ENCODE data around the gene ZNF205.
A peak's percentile ranks its signal among the peaks of the same experiment; 100 is the strongest.

The ZNF205 gene

DNA sequence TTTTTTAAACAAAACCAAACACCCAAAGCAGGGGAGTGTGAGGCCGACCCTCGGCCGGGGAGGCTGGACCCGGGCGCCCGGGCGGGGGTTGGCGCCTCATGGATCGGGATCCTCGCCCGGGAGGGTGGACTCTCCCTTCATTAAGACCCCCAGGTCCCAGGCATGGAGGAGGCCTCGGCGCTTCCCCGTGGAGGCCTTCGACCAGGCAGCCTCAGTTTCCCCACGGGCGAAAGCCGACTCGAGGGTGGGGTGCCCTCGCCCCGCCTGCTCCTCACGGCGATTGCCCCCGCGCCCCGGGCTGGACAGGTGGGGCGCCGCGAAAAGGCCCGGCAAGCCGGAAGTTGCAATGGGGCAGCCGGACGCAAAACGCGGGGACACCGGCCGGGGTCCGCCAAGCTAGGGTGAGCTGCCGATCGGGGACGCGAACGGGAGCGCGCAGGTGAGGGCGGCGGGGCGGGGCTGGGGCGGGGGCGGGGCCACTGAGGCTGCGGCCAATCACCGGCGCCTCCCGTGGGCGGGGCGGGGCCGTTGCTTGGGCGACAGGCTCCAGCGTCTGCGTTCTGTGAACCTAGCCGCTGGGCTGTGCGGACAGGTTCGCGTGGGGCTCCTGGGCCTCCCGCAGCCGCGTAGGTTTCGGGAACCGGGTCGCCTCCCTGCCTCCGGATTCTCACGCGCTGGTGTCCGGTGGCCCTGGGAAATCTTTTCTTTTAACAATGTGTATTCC is 6.0 kb upstream of the ZNF205 start:
- DNase-seq, result peak; percentile 96

DNA sequence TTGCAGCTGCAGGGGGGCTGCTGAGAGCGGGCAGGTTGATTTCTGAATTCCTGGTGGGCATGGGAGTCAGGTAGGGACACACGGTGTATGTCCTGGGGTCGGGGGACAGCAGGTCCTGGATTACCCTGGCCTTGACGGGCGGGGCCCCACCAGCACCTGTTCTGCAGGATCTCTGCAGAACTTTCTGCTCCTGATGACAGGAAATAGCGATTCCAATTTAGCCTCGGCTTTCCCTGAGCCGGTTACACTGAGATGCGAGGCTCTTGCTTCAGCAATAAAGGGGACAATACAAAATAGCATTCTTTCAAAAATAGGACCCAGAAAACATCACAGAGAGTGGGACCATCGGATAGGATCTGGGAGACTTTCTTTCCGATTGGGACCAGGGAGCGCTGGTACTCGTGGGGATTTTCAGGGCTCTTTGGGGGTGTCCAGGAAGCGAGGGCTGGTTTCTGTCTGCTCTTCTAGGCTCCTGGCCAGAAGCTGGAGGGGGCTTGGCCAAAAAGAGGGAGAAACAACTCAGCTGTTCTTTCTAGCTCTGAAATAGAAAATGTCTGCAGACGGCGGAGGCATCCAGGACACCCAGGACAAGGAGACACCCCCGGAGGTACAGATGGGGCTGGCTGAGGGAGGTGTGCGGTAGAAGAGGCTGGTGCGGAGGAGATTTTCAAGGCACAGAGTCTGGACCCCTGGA is 642 bp downstream of the ZNF205 start:
- DNase-seq, result no peak

DNA sequence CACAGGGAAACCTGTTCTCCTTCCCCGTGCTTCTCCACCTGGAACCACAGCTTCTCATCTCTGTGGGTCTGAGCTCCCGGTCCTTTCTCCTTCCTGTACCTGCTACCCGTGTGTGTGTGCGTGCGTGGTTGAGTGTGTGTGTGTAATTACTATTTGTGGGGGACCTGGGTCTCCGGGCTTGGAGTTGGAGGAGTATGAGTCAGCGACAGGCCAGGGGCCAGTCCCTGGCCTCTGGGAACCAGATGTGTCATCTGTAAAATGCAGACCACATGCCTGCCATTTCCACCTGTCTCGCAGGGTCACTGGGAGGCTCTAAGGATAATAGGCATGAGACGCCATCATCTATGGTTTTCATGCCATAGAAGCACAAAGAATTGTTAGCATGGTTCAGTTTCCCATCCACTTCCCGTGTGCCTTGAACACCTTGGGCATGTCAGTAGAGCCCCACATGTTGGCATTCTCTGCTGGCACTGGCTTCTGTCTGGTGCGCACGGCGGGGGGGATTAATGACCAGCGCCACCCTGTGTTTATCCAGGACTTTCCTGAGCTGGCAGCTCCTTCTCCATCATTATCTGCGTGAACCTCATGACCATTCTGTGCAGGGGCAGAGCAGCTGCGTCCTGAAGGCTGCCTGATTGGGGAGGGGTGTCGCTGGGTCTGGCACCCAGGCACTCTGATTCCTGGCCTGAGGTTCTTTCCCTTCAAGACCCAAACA is 1.5 kb downstream of the ZNF205 start:
- DNase-seq, result no peak

DNA sequence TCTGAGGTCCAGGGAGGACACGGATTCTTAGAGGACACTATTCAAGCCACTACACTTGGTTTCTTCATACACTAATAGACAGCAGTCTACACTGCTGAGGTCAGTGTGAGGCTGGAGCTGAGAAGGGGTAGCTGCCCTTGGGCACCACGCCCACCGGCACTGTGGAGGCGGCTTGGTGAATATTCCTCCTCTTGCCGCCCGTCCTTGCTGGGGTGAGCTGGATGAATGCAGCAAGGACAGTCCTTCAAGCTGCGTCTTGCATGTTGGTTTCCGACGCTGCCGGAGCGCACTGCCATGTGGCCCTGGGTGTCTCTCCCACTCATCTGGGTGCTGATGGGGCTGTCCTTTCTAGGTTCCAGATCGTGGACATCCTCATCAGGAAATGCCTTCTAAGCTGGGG is 2.6 kb downstream of the ZNF205 start:
- no peak for DNase-seq

DNA sequence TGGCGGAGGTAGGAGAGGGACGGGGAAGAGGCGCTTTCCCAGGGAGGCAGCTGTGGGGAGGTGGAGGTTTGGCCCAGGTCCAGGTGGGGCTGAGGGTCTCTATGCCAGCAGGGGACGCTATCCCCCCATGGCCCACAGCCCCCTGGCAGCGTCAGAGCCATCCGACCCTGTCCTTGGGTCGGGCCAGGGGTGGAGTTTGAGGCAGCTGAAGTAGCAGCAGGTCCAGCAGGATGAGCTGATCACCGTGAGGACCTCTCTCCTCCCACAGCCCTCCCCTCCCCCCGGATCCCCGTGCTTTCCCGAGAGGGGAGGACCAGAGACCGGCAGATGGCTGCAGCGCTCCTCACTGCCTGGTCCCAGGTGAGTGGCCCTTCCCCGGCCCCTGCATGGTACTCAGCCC is 3.2 kb downstream of the ZNF205 start:
- DNase-seq, result no peak

DNA sequence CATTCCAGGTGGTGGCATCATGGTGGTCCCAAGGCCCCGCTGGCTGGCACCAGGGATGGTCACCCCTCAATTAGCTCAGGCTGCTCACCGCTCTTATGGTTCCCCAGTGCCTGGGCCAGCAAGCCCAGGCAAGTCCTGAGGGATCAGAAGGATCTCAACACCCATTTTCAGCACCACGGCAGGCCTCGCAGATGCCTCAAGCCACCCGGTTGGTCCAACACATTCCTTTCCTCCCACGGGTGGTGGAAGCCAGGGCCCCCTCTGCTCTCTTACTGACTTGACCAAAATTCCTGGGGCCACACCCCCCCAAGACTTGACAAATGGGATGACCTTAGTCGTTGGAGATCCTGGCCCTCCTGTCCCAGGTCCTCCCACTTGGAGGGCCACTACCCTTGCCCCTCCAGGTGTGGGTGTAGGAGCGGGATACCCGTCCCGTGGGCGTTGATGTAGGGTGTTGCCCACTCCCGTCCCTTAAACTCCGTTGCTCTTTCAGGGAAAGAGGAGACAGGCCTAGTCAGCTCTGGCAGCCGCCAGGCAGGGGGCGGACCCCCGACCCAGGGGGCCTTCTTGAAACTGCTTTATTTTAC is 5.9 kb downstream of the ZNF205 start:
- no peak for DNase-seq

DNA sequence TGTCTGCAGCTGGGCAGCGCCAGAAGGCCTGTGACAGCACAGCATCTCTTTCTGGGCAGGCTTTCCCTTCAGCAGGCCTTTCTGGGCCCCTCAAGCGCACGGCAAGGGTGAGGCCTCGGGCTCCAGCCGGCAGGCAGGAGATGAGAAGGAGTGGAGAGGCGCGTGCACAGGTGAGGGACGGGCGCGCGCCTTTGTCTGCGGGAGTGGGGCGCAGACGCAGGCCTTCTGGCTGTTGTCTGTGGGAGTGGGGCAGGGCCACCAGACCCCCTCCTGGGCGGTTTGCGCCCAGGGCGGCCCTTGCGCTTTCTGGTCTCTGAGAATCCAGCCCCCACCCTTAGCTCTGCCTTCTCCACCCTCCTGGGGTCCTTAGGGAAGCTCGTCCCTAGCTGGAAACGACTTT is 6.5 kb downstream of the ZNF205 start:
- DNase-seq, result no peak

DNA sequence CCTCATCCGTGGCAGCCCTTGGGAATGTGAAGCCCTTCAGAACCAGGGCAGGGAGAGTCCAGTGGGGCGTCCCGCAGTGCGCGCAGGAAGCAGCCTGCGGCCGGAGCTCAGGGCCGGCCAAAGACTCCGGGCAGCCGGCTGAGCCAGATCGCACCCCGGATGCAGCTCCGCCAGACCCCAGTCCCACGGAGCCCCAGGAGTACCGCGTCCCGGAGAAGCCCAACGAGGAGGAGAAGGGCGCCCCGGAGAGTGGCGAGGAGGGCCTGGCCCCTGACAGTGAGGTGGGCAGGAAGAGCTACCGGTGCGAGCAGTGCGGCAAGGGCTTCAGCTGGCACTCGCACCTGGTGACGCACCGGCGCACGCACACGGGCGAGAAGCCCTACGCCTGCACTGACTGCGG is 6.9 kb downstream of the ZNF205 start:
- no peak for DNase-seq

DNA sequence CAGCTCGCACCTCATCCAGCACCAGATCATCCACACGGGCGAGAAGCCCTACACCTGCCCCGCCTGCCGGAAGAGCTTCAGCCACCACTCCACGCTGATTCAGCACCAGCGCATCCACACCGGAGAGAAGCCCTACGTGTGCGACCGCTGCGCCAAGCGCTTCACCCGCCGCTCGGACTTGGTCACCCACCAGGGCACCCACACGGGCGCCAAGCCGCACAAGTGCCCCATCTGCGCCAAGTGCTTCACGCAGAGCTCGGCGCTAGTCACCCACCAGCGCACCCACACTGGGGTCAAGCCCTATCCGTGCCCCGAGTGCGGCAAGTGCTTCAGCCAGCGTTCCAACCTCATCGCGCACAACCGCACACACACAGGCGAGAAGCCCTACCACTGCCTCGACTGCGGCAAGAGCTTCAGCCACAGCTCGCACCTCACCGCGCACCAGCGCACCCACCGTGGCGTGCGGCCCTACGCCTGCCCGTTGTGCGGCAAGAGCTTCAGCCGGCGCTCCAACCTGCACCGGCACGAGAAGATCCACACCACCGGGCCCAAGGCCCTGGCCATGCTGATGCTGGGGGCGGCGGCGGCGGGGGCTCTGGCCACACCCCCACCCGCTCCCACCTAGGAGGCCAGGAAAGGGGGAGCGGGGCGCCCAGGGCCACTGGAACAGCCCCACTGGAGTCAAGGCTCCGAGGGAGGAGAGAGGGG is 7.5 kb downstream of the ZNF205 start:
- no peak for DNase-seq

DNA sequence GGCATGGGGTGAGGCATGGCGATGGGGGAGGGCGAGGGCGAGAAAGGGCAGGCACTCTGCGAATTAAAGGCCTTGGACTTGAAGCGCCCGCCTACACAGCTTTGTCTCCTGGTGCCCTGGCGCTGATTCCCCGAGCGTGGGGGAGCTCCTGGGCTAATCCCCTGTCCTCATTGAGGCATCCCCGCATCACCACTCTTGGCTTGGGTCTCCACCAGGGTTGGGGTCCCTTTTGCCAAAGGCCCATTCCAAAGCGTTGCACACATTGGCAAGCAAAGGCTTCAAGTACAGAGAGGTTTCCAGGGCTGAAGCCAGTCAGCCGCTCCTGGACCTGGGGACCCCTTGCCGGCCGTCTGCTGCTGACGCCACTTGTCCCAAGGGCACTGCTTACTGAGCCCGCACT is 8.0 kb downstream of the ZNF205 start:
- DNase-seq, result no peak

DNA sequence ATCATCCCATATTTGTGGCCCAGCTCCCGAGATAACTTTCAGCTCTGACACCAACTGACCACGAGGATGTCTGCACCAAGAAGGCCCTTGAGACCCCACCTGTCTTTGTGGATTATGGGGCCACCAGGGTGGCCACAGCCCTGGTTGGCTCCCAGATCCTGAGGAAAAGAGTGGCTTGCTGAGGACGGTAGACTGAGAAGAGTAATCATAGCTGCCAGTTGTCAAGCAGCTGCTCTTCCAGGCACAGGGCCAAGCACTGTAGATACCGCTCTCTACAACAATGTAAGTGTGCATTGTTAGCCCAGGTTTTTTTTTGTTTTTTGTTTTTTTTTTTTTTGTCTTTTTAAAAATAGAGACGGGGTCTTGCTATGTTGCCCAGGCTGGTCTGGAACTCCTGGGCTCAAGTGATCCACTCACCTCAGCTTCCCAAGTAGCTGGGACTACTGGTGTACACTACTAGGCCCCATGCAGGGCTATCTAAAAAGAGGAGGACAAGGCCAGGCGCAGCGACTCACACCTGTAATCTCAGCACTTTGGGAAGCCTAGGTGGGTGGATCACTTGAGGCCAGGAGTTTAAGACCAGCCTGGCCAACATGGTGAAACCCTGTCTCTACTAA is 9.6 kb downstream of the ZNF205 start:
- DNase-seq, result no peak

DNA sequence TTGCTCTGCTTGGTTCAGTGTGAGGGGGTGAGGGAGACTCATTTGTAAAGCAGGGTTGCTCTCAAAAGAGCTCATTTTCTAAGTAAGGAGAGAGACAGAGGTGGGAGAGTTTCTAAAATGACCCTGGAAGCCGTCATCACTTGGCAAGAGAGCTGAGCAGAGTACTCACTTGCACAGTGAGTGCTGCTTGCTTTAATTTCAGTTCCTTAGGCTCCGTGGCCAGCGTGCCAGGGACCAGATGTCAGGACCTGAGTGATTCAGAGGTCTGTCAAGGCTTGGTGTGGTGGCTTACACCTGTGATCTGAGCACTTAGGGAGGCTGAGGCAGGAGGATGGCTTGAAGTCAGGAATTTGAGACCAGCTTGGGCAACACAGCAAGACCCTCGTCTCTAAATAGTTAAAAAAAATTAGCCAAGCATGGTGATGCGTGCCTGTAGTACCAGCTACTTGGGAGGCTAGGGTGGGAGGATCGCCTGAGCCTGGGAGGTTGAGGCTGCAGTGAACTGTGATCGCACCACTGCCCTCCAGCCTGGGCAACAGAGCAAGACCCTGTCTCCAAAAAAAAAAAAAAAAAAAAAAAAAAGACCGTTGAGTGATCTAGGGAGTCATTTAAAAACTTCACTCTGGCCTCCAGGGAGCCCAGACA is 10.7 kb downstream of the ZNF205 start:
- no peak for DNase-seq

DNA sequence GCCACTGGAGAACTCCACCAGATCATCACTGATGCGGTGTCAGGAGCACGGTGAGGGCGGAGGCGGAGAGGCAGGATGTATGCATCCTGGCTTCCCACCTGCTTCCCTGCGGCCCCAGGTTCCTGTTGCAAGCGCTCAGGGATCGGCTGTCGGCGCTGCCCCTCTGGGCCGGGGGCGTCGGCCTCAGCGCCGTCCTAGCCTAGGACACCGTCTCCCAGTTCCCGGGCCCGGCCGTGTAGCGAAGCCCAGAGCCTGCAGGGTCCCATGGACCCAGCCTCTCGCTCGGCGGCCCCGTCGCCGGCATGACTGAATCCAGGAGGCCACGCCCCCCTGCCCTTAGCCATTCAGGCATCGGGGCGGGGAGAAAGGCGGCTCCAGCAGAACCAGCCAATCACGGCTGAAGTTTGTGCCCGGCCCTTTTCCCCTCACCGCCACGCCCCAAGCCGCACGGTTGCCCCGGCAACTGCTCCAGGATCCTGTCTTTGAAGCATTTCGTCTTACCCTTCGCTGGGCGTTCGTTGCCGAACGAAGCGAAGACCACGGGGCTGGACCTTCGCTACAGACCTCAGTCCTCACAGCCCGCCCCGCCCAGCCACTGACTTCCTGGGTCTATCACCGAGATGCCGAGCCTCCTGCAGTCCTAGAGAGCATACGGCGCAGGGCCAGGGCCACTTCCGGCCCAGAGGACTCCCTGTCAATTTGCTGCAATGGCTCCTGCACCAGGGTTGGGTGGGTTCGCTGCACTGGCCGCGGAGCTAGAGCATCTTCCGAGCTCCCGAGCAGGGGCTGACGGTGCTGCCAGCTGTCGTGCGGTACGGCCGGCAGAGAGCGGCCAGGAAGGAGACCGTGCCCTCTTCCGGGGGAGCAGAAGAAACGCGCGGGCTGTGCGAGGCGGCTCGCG is 11.8 kb downstream of the ZNF205 start:
- peak; percentile 99 for DNase-seq

DNA sequence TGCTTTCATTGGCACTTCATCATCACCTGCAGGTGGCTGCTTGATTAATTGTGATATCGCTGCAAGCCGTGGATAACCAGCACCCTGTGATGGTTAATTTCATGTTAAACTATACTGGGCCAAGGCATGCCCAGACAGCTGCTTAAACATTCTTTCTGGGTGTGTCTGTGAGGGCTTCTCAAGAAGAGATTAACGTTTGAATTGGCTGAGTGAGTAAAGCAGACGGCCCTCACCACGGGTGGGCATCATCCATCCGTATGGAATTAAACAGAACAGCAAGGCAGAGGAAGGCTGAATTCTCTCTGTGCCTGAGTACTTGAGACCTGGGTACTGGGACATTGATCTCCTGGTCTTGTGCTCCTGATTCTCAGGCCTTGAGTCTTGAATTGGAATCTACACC is 15.4 kb downstream of the ZNF205 start:
- no peak for DNase-seq

DNA sequence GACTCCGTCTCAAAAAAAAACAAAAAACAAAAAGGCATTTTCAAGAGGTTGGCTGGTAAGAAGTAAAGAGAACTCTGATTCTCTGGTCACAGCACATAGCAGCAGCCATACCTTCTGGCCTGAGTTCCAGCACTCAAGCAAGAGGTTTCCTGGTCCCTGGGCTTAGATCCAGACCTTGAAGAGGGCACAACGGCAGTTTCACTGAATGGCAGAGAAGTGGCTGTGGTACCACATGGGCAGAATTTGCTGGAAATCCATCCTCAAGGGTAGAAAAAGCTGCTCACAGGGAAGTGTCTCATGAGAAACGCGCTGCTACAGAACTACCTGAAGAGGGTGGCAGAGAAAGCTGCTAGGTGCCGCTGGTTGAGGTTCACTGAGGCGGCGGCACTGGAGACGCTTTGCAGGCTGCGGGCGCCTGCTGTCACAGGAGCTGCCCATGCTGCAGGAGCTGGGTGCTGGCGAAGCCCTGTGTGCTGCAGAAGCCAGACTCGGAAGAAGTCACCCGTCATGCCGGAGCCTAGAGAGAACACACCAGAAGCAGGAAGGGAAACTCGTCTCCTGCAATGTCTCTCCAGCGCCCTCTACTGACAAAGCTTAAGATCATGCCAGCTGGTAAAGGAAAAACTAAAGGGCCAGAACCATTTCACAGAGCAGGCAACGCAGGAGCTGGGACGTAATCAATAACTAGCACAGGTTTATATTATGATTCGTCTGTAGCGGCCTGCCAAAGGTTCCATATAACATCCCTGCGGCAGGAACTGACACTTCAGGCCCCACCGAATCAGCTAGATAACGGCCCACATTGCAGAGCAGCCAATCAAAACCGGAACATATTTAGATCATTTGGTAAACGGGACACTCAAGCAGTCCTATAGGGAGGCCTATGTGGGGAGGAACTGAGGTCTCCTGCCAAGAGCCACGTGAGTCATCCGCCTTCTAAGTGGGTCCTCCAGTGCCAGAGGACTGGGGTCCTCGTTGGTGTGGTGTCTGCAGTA is 17.0 kb downstream of the ZNF205 start:
- peak; percentile 92 for DNase-seq

DNA sequence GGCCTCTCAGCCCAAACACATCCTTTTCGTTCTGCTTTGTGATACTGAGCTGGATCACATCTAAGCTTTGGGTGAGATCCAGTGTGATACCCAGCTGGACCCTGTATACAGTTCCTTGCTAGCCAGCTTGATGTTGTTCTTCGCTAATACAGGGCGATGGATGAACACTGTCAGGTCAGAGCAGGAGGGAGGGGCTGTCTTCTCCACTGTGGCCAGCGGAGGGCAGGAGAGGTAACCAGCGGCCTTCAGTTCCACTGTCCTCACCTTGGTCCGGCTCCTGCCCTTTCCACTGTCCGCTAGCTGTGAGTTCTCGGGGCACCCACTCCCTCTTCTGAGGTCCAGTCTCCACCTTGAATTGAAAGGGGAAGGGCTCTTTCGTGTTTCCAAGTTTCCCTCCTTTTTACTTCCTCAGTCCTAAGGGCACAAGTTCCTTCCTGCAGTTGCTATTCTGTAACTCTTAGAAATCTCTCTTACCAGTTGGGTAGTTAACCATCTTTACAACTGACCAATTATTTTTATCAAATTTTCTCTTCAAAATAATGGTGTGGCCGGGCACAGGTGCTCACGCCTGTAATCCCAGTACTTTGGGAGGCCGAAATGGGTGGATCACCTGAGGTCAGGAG is 19.5 kb downstream of the ZNF205 start:
- peak; percentile 87 for DNase-seq

DNA sequence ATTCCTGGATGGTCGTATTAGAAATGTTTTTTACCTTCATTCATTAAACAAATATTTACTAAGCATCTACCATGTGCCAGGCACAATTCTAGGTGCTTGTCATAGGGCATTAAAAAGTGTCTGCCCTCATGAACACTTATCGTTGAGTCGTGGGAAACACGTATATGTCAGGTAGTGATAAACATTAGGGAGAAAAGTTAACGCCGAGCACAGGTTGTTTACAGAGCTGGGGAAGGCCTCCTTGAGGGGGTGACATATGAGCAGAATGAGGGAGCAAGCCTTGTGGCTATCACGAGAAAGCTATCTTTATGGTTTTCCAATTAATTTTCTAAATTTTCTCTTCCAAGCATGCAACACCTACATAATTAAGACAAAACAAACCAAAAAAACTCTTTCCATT is 21.5 kb downstream of the ZNF205 start:
- DNase-seq, result peak; percentile 42

DNA sequence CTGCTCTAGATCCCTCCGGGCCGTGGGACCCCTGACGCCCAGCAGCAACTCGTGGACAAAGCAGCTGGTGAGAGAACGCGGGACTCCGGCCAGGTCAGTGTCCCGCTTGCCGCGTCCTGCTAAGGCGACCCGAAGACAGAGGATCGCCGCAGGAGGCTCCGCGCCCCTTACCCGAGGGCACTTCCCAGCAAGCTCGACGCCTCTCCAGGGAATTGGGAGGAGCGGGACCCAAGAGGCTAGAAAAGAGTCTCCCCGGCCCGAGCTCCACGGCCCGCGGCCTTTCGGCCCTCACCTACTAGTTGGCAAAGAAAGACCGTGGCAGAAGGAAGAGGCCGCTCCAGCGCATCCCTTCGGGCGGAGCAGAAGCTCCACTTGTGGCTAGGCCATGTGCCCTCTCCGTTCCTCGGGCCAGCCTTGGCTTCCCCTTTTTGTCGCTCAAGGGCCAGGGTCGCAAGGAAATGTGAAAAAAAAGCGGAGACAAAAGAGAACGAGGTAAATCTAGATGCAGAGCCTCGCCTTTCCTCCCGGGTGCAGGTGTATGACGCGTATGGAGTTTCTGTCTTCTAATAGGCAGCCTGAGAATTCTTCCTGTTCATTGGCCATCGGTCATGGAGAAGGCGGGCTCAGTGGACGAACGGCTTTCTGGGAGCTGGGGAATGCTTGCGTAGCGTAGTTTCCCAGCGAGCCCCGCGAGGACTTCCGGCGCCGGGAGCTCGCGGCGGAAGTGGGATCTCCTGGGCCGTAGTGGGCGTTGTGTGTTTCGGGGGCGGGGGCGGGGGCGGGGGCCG is 22.1 kb downstream of the ZNF205 start, which contains the start of gene ZNF213:
Gene ZNF213, plus strand, starts transcription at position 692 of the 788 bp plus-strand sequence. CDS start 2,252 bp downstream, outside the sequence.
- DNase-seq, result peak; percentile 99

All from eye (tissue), 1 donor.